Breast epithelium (tissue), 4 donors: ENCODE results near the gene ZNF814. TPM values are rescaled to one million over a fixed set of nuclear protein-coding genes. Genes with fewer than 3 reads are reported as not detected.

Experiments used
- DNase-seq, 2 donors: peaks; one replicate each; pipeline ENCODE4 v3.0.0-alpha.2; 2019; ENCODE audit warnings: low spot score in 2 of 2
- H3K27ac ChIP-seq, 2 donors: fragments of 200-600 bp; sonication (generic) in 1 of 2; one replicate each; pipeline ENCODE4 v1.5.1; 2016 to 2019; ENCODE audit warnings: mild to moderate bottlenecking in 1 of 2
- H3K27me3 ChIP-seq, 2 donors: fragments of 200-600 bp; sonication (generic) in 1 of 2; one replicate each; pipeline versions ENCODE4 v1.5.1 to v1.6.0; 2017 to 2019; ENCODE audit warnings: control low read depth in 1 of 2, mild to moderate bottlenecking in 1 of 2
- H3K36me3 ChIP-seq: fragments of 200-600 bp; one replicate; pipeline ENCODE4 v1.5.1; 2019
- H3K4me1 ChIP-seq, 2 donors: fragments of 200-600 bp; sonication (generic); one replicate each; pipeline ENCODE4 v1.5.1; 2016 to 2019; ENCODE audit warnings: control low read depth in 1 of 2
- H3K4me3 ChIP-seq, 3 donors: fragments of 200-600 bp; sonication (generic); 1 replicate in 2 of 3; 2 replicates in 1 of 3; pipeline ENCODE4 v1.5.1; 2016 to 2019; ENCODE audit warnings: mild to moderate bottlenecking in 3 of 3, moderate library complexity in 2 of 3
- H3K9me3 ChIP-seq, 2 donors: fragments of 200-600 bp; sonication (generic) in 1 of 2; one replicate each; pipeline ENCODE4 v1.5.1; 2016 to 2019; ENCODE audit warnings: control low read depth in 1 of 2
- CTCF ChIP-seq, 3 donors: fragments of 450-650 bp; IDR thresholded peaks; one replicate each; pipeline ENCODE4 v1.5.1; 2016 to 2017; ENCODE audit warnings: antibody characterized with exemption in 3 of 3, mild to moderate bottlenecking in 3 of 3, moderate library complexity in 3 of 3
- POLR2A ChIP-seq: fragments of 450-650 bp; IDR thresholded peaks from one replicate; pipeline ENCODE4 v1.6.1; 2016; ENCODE audit warnings: antibody characterized with exemption, mild to moderate bottlenecking, moderate library complexity
- POLR2AphosphoS5 ChIP-seq, 3 donors: sonication (generic); formaldehyde crosslinking; IDR thresholded peaks; one replicate each; pipeline ENCODE4 v1.6.1; 2017; ENCODE audit warnings: antibody characterized with exemption in 3 of 3
- intact Hi-C: fragments of 100-400 bp; cut with DNase I; formaldehyde crosslinking; loops from one replicate; pipeline ENCODE4 v1.15.1; 2023; ENCODE audit warnings: low total_unique reads
- total RNA-seq, 3 donors: library from RNA; depleted of rRNA; stranded (reverse); fragments of >200 nt; gene quantifications; one replicate each; pipeline ENCODE4 v1.1.0, GENCODE V29; 2016

ZNF814 gene
- total RNA-seq, 3 donors from 2014 or later: 4.8 to 26.1 (median 17.0) TPM

DNA sequence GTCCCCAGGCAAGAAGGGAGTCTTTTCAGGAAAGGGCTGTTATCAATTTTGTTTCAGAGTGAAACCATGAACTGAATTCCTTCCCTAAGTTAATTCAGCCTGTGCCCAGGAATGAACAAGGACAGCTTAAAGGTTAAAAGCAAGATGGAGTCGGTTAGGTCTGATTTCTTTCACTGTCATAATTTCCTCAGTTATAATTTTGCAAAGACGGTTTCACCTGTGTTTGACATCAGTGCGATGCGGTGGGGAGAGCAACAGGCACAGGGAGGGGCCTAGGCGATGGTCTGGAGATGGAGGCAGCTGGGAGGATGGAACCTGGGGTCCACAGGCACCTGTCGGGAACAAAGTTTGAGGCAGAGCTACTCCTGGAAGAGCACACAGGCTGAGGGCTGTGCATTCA, 68.2 kb downstream of the ZNF814 start:
- Histone ChIP-seq H3K27me3 (no peaks in the 10 kb centered on the region), H3K36me3 (no peaks in the 10 kb centered on the region), H3K27ac (peak overlapping the region in 1 of 2 donors; percentile 87), H3K4me3 (peak overlapping the region; percentile 87 to 95 (median 87)), H3K9me3 (no peaks in the 10 kb centered on the region), H3K4me1 (peaks cover 0 to 7% of the 10 kb centered on the region in 2 donors)
- TF ChIP-seq CTCF (IDR thresholded peaks at IDR 0.05): no peak
- TF ChIP-seq POLR2A: no peak
- no peak for TF ChIP-seq POLR2AphosphoS5 (IDR thresholded peaks at IDR 0.05)
- no peak for DNase-seq
- intact Hi-C loops: no loop called here

DNA sequence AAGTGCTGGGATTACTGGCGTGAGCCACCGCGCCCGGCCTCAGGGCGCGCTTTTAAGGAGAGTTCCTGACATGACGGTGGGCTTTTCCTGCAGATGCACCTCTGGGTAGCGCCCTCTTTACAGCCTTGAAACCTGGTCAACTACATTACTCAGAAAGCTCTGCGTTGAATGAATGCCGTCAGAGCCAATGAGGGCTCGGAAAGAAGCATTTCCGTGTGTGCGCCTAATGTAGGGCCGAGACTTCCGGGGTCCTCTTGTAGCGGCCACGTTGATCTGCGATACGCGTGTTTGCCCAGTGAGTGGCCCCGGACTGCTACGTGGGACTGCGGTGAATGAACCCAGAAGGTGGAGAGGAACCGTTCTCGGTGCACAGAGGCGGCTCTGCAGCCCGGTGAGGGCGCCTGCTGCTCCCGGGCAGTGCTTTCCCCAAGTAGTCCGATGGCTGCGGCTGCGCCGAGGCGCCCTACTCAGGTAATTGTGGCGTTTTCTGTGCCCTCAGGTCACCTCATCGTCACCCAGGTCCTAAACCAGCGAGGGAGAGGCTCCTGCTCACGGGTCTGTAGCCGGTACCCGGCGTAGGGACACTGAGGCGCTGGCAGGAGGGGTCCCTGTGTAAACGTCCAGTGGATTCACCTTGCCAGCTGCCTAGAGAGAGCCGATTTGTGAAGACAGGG, 69.2 kb downstream of the ZNF814 start:
- Histone ChIP-seq H3K36me3 (no peaks in the 10 kb centered on the region), H3K27me3 (no peaks in the 10 kb centered on the region), H3K9me3 (no peaks in the 10 kb centered on the region), H3K4me1 (peaks cover 0 to 7% of the 10 kb centered on the region in 2 donors), H3K4me3 (peak overlapping the region; percentile 87 to 95 (median 87)), H3K27ac (peak overlapping the region; percentile 86 to 87)
- DNase-seq: peak; percentile 73 to 77
- peak in 2 of 3 donors; percentile 22 to 82 for TF ChIP-seq POLR2AphosphoS5 (IDR thresholded peaks at IDR 0.05)
- no peak for TF ChIP-seq CTCF (IDR thresholded peaks at IDR 0.05)
- TF ChIP-seq POLR2A: no peak
- intact Hi-C loops: no loop called here

GRCh38 chr19:57818378-57818777, 70.5 kb downstream of the ZNF814 start:
- intact Hi-C loops: no loop called here
- Histone ChIP-seq H3K4me3 (no peak overlapping the region), H3K4me1 (peaks cover 0 to 7% of the 10 kb centered on the region in 2 donors), H3K36me3 (no peaks in the 10 kb centered on the region), H3K9me3 (no peaks in the 10 kb centered on the region), H3K27ac (no peak overlapping the region), H3K27me3 (no peaks in the 10 kb centered on the region)
- TF ChIP-seq POLR2AphosphoS5 (IDR thresholded peaks at IDR 0.05) (no peak), POLR2A (no peak), CTCF (IDR thresholded peaks at IDR 0.05) (no peak)
- DNase-seq: no peak

- Histone ChIP-seq H3K9me3 (no peaks in the 10 kb centered on the region), H3K27ac (no peak overlapping the region), H3K27me3 (no peaks in the 10 kb centered on the region), H3K4me1 (peaks cover 0 to 7% of the 10 kb centered on the region in 2 donors), H3K36me3 (no peaks in the 10 kb centered on the region), H3K4me3 (no peak overlapping the region)
- no peak for DNase-seq
- intact Hi-C loops: no loop called here
- TF ChIP-seq POLR2AphosphoS5 (IDR thresholded peaks at IDR 0.05): no peak
- no peak for TF ChIP-seq POLR2A
- TF ChIP-seq CTCF (IDR thresholded peaks at IDR 0.05): no peak
These were observed 70.9 kb downstream of the ZNF814 start for GRCh38 chr19:57817976-57818375.

GRCh38 chr19:57816652-57817051, 72.2 kb downstream of the ZNF814 start:
- Histone ChIP-seq H3K4me1 (peaks cover 0 to 7% of the 10 kb centered on the region in 2 donors), H3K36me3 (no peaks in the 10 kb centered on the region), H3K9me3 (no peaks in the 10 kb centered on the region), H3K4me3 (no peak overlapping the region), H3K27ac (no peak overlapping the region), H3K27me3 (no peaks in the 10 kb centered on the region)
- TF ChIP-seq POLR2AphosphoS5 (IDR thresholded peaks at IDR 0.05) (no peak), CTCF (IDR thresholded peaks at IDR 0.05) (no peak), POLR2A (no peak)
- DNase-seq: no peak
- intact Hi-C loops: no loop called here
